ENCODE results near the gene ABCB1. TPM values are rescaled to one million over a fixed set of nuclear protein-coding genes. Genes with fewer than 3 reads are reported as not detected.

ABCB1 gene
- total RNA-seq, 2 donors from 2014 or later = 22.2 to 136 TPM

DNA sequence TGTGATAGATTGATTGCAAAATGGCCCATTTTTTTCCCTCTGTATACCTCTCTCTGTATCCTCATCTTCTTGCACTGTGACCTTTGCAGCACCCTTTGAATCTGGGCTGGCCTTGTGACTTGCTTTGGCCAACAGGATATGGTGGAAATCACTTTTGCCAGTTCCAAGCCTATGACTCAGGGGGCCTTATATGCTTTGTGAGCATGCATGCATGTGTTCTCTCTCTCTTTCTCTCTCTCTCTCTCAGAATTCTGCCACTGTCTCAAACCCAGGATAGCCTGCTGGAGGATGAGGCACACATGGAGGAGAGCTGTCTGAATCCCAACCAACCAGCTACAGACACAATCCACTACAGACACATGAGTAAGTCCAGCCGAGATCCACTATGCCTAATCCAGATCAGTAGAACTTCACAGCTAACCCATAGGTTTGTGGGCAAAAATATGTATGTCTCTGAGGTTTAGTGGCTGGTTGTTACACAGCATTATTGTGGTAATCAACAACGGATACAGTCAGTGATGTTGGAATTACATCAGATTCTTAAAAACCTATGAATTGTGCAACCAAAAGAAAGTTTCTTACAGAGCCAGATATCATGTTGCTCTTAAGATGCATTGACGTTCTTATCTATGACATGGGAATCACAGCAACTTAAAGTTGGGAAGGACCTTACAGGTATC, 83.4 kb downstream of the ABCB1 start:
- TF ChIP-seq, protein P1, sequence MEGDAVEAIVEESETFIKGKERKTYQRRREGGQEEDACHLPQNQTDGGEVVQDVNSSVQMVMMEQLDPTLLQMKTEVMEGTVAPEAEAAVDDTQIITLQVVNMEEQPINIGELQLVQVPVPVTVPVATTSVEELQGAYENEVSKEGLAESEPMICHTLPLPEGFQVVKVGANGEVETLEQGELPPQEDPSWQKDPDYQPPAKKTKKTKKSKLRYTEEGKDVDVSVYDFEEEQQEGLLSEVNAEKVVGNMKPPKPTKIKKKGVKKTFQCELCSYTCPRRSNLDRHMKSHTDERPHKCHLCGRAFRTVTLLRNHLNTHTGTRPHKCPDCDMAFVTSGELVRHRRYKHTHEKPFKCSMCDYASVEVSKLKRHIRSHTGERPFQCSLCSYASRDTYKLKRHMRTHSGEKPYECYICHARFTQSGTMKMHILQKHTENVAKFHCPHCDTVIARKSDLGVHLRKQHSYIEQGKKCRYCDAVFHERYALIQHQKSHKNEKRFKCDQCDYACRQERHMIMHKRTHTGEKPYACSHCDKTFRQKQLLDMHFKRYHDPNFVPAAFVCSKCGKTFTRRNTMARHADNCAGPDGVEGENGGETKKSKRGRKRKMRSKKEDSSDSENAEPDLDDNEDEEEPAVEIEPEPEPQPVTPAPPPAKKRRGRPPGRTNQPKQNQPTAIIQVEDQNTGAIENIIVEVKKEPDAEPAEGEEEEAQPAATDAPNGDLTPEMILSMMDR (IDR thresholded peaks at IDR 0.05) = no peak
- Histone ChIP-seq H3K36me3 (no peaks in the 10 kb centered on the region), H3K4me3 (no peak overlapping the region), H3K9me3 (no peaks in the 10 kb centered on the region), H3K27me3 (no peaks in the 10 kb centered on the region), H3K4me1 (no peaks in the 10 kb centered on the region), H3K9ac (ENCODE audit: low read depth in 2 of 2, low read length in 2 of 2) (no peak overlapping the region), H3K27ac (no peak overlapping the region)
- no peak for DNase-seq
- intact Hi-C loops (cut with DNase I) = no loop called here

DNA sequence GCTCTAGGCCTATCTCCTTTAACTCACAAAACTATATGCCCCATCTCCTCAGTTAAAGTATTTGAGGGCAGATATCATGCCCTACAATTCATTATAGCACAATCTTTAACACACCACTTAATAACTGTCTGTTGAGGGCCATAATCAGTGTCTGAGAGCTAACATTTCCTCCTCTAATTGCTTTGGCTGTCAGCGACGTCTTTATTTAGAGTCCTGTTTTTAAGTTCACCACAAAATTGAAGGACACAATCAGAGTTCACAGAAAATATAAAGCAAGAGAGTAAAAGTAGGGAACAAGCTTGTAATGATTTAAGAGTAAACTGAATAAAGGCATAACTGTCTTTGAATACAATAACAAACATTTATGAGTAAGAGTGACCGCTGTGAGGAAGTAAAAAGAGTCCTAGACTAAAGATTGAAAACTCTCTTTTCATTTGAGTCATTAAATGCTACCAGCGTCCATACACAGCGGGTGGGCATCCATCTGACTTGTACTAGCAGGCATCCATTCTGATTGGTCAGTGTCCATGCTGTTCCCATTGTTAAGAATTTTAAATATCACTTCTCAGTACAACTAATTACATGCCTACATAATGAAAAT, 86.8 kb downstream of the ABCB1 start:
- no peaks in the 10 kb centered on the region for H3K36me3 ChIP-seq
- intact Hi-C loops (cut with DNase I) = no loop called here

DNA sequence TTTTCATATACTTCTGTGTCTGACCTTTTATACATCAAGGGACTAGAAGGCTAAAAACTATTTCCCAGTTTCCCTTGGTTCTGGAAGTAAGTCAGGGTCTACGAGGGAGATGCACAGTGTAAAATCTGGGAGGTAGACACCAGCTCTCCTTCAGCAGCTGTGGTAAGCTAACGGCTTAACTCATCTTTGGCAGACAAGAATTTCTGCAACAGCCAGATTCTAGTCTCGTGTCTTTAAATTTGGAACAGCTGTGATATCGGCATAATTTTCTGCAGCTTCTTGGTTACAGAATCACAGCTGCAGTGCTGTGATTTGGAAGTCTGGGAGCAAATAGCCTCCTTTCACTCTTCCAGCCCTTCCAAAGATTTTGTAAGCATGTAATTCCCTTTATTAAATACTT, 87.8 kb downstream of the ABCB1 start:
- Histone ChIP-seq H3K27me3 (no peaks in the 10 kb centered on the region), H3K4me3 (no peak overlapping the region), H3K4me1 (no peaks in the 10 kb centered on the region), H3K9me3 (no peaks in the 10 kb centered on the region), H3K27ac (no peak overlapping the region), H3K9ac (ENCODE audit: low read depth in 2 of 2, low read length in 2 of 2) (no peak overlapping the region), H3K36me3 (no peaks in the 10 kb centered on the region)
- TF ChIP-seq, protein P1 (IDR thresholded peaks at IDR 0.05) = no peak
- no peak for DNase-seq
- intact Hi-C loops (cut with DNase I) = no loop called here

More for the DNA sequence above, 86.8 kb downstream of the ABCB1 start:
- Histone ChIP-seq H3K9me3 (no peaks in the 10 kb centered on the region), H3K9ac (ENCODE audit: low read depth in 2 of 2, low read length in 2 of 2) (no peak overlapping the region), H3K27me3 (no peaks in the 10 kb centered on the region), H3K4me1 (no peaks in the 10 kb centered on the region), H3K27ac (no peak overlapping the region), H3K4me3 (no peak overlapping the region)
- TF ChIP-seq, protein P1 (IDR thresholded peaks at IDR 0.05) = no peak
- DNase-seq = no peak

DNA sequence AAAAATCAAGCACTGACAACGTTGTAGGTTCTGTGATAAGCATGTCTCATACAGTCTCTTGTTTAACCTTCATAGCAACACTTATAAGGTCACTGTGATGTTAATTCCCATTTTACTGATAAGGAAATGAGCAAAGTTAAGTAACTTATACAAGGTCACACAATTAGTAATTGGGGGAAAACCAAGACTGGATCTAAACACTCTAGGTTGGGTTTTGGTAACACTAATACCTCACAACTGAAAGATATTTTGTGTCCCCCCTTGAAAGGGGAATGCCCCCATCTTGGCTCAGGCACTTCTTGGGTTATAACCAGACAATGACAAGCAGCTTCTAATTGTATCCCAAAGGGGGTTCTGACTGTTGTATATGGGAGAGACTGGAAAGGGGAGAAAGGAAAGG, 89.2 kb downstream of the ABCB1 start:
- Histone ChIP-seq H3K27me3 (no peaks in the 10 kb centered on the region), H3K4me3 (no peak overlapping the region), H3K9me3 (no peaks in the 10 kb centered on the region), H3K4me1 (no peaks in the 10 kb centered on the region), H3K27ac (no peak overlapping the region), H3K36me3 (no peaks in the 10 kb centered on the region), H3K9ac (ENCODE audit: low read depth in 2 of 2, low read length in 2 of 2) (no peak overlapping the region)
- intact Hi-C loops (cut with DNase I) = no loop called here
- TF ChIP-seq, protein P1 (IDR thresholded peaks at IDR 0.05) = no peak
- no peak for DNase-seq

DNA sequence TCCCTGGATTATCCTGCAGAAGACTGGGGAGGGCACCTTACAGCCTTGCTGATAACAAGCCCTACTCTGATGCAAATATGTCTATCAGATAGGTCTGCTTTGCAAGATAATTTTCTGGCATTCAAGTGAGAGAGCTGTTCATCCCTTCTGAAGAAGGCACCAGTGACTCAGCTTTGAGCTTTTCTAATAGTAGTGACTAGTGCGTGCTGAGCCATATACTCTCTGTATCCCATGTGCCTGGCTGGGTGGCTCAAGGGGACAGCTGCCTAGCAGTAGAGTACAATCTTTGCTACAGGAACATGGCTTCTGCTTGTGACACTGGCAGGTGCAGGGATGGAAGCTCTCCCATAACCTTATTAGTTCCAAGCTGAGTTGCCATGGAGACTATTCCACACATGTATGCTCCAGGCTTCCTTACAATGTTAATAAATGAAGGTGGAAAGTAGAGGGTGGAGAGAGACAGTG, 90.2 kb downstream of the ABCB1 start:
- no peaks in the 10 kb centered on the region for H3K27me3 ChIP-seq
- intact Hi-C loops (cut with DNase I) = no loop called here
- TF ChIP-seq, protein P1 (IDR thresholded peaks at IDR 0.05) = no peak
- no peaks in the 10 kb centered on the region for H3K9me3 ChIP-seq
- no peaks in the 10 kb centered on the region for H3K4me1 ChIP-seq
- no peak overlapping the region for H3K9ac ChIP-seq (ENCODE audit: low read depth in 2 of 2, low read length in 2 of 2)
- H3K27ac ChIP-seq = no peak overlapping the region
- H3K4me3 ChIP-seq = no peak overlapping the region
- H3K36me3 ChIP-seq = no peaks in the 10 kb centered on the region
- DNase-seq = no peak
